Globus pallidus (tissue), 1 donor: ENCODE results near the gene CLIP3.

Source experiments
- DNase-seq: peaks from one replicate; pipeline ENCODE4 v3.0.0-alpha.2; 2015; ENCODE audit warnings: low spot score

Gene CLIP3

DNA sequence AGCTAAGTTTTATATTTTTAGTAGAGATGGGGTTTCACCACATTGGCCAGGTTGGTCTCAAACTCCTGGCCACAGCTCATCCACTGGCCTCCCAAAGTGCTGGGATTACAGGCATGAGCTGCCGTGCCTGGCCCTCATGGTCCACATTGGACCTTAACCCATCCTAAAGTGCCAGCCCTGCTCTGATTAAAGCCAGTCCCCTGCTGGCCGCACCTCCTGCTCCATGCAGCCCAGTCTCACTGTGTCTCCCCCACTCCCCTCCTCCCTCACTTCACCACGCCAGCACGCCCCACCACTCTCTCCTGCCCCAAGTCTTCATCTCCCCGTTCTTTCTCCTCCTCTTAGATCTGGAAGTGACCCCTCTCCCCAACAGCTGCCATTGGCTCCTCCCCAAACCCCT lies 54.4 kb downstream of the CLIP3 start:
- no peak for DNase-seq

DNA sequence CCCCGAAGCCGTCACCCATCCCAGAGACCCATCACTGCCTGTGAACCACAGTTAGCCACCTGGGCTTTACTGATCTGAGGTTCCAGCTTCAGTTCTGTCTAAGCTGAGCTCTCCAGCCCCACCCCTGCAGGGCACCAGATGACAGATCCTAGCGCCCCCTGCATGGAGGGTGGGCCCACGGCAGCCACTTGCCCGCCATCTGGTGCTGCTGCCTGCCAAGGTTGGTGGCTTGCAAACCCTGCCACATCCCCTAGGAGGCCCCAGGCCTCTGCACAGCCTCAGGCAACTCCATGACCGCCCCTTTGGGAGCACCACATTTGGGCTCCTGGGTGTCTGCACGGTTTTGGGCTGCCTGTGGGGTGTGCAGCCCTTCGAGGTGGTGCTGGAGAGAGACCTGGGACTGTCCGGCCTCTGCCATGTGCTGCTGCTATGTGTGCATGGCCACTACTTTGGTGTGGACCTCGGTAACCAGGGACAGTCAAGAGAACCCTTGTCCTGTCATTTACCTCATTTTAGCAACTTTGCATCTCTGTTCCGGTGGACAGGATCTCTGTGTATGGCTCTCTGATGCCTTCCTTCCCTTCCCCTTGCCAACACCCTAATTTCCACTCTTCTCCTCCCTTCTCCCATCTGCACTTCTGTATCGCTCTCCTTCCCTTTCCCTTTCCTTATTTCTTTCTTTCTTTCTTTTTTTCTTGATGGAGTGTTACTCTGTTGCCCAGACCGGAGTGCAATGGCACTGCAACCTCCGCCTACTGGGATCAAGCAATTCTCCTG lies 55.0 kb downstream of the CLIP3 start:
- DNase-seq, result no peak

DNA sequence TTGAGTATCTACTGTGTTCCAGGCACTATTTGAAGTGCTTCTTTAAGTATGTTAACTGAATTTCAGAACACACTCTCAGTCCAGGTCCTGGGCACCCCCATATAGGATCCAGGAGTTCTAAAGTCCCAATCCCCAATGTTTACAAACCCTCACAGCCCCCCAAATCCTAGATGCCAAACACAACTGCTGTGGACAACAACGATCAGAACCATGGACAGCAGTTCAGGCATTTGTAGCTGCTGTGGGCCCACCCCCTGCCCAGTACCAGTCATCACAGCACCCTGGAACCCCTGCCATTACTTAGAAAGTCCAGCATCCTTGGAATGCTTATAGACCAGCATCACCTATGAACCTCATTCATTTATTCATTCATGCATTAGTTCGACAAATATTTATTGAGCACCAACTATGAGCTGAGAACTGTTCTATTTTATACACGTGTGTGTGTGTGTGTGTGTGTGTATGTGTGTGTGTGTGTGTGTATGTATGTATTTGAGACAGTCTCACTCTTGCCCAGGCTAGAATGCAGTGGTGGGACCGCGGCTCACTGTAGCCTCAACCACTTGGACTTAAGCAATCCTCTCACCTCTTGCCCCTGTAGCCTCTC lies 57.0 kb downstream of the CLIP3 start:
- DNase-seq, result no peak

DNA sequence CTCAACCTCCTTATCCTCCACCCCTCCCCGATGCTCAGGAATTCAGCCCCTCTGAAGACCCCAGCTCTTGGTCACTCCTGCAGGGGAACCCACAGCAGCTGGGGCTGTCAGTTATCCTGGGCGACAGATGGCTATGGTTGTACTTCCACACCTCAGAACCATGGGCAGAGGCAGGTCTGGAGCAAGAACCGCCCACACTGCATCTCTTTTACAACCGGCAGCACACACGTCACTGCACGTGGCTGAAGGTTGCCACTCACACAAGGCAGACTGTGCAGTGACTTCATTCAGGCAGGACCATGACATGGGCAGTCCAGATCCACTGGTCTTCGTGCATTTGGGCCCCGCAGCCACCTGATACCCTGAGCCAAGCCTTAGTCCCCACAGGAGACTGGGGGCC lies 59.2 kb downstream of the CLIP3 start:
- DNase-seq, result no peak

DNA sequence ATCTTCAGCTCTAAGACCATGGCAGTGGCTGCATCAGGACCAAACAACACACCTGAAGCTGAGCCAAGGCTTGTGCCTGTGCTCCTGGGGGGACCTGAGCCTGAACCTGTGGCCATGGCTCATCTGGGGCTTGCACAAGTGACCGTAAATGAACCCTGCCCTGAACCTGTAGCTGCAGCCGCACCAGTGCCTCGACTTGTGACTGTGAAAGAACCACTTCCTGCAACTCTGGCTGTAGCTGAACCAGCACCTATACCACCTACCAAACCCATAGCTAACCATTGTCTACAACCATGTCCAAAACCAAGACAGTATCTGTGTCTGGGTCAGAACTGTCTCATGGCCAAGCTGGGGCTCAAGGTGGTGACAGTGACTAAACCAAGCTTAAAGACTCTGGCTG lies 65.9 kb downstream of the CLIP3 start:
- no peak for DNase-seq
